Gastroesophageal sphincter (tissue), 3 donors: ENCODE data around the gene ACOT7.
A peak's percentile ranks its signal among the peaks of the same experiment; 100 is the strongest.

Experiments
- EP300 ChIP-seq: sonication (generic); formaldehyde crosslinking; IDR thresholded peaks from one replicate; pipeline ENCODE4 v1.6.1; 2017; ENCODE audit warnings: antibody characterized with exemption, mild to moderate bottlenecking
- POLR2A ChIP-seq, 2 donors: fragments of 450-650 bp; IDR thresholded peaks; one replicate each; pipeline ENCODE4 v1.6.1; 2017; ENCODE audit warnings: antibody characterized with exemption in 2 of 2, mild to moderate bottlenecking in 2 of 2, moderate library complexity in 1 of 2
- TF ChIP-seq, protein P1 (sequence below), 4 experiments: fragments of 200-600 bp in 2 of 4; fragments of 450-650 bp in 2 of 4; sonication (generic) in 1 of 4; IDR thresholded peaks; one replicate each; pipeline ENCODE4 v1.5.1; 2017 to 2019; ENCODE audit warnings: antibody characterized with exemption in 4 of 4, mild to moderate bottlenecking in 2 of 4, moderate library complexity in 2 of 4

DNA sequence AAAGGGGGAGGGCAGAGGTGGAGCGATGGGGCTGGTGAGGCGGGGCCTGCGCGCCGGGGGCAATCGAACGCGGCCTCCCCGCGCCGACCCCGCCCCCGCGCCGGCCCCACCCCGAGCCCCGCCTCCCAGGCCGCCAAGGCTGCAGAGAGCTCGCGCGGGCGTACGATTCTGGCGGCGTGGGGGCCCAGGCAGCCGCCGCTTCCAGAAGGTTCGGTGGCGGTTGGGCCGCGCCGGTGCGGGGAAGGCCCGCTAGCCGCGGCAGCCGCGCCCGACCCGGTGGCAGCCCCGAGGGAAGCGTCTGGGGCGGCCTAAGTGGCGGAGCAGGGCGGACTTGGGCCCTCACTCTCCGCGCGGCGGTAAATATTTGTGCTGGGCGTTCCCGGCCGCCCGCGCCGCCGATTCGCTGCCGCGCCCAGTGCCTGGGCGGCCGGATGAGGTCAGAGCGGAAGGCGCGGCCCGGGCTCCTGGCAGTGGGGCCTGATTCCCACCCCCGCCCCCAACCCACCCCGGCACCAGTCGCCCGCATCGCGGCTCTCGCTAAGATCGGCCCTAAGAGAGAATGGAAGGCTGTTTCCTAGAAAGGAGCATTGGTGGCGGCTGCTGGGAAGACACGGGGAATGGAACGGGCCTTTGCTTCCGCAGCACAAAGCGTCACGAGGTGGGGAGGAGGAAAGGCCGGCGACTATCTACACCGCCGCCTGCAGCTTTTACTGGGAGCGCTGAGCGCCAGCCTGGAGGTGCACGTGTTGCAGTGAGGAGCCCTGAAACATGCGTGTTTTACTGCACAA, at the start of gene ACOT7:
- TF ChIP-seq, protein P1, sequence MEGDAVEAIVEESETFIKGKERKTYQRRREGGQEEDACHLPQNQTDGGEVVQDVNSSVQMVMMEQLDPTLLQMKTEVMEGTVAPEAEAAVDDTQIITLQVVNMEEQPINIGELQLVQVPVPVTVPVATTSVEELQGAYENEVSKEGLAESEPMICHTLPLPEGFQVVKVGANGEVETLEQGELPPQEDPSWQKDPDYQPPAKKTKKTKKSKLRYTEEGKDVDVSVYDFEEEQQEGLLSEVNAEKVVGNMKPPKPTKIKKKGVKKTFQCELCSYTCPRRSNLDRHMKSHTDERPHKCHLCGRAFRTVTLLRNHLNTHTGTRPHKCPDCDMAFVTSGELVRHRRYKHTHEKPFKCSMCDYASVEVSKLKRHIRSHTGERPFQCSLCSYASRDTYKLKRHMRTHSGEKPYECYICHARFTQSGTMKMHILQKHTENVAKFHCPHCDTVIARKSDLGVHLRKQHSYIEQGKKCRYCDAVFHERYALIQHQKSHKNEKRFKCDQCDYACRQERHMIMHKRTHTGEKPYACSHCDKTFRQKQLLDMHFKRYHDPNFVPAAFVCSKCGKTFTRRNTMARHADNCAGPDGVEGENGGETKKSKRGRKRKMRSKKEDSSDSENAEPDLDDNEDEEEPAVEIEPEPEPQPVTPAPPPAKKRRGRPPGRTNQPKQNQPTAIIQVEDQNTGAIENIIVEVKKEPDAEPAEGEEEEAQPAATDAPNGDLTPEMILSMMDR (IDR thresholded peaks at IDR 0.05), result peak in 3 of 4 experiments; percentile 7 to 56 (median 13)
- TF ChIP-seq EP300 (no peak), POLR2A (IDR thresholded peaks at IDR 0.05) (peak; percentile 74 to 87)
